C4-2B (cell line): ENCODE data around the gene ITGB1.

Source experiments
- CTCF ChIP-seq: fragments of 450-650 bp; conservative IDR thresholded peaks from 2 replicates; pipeline ENCODE4 v1.5.1; 2017; ENCODE audit warnings: mild to moderate bottlenecking
- ZFX ChIP-seq: fragments of 450-650 bp; IDR thresholded peaks from 2 replicates; pipeline ENCODE4 v1.6.1; 2017

GRCh38 chr10:32890444-32890843, 67.6 kb downstream of the ITGB1 start:
- TF ChIP-seq CTCF (no peak), ZFX (no peak)
